T-cell (primary cell): ENCODE results near the gene OTUD3. TPM values are rescaled to one million over a fixed set of nuclear protein-coding genes. Genes with fewer than 3 reads are reported as not detected.
"Not testable (repeated sequence)": the region's sequence is repeated elsewhere in the genome, so short reads cannot be mapped to it uniquely, and the experiment has no call there.

Experiments
- ATAC-seq, 4 experiments: fragments of 200-7000 bp in 3 of 4; fragments of 150-1000 bp in 1 of 4; cut with Tn5 transposase; replicated peaks in 1 of 4; 1 replicate in 3 of 4; 2 replicates in 1 of 4; pipeline ENCODE4 v1.10.0; 2021; ENCODE audit warnings: moderate library complexity in 3 of 4, mild to moderate bottlenecking in 2 of 4, moderate number of reproducible peaks in 1 of 4
- CTCF ChIA-PET, 2 donors: fragments of 300-600 bp; sonication (Branson Sonifier 250); formaldehyde crosslinking; loops; one replicate each; lab custom pipeline; 2022; ENCODE audit warnings: antibody characterized with exemption in 2 of 2; lab: Charles Lee
- POLR2A ChIA-PET, 2 donors: fragments of 300-600 bp; sonication (Branson Sonifier 250); formaldehyde crosslinking; loops; one replicate each; lab custom pipeline; 2022; ENCODE audit warnings: antibody characterized with exemption in 2 of 2; lab: Charles Lee
- DNase-seq, 35 experiments: peaks; one replicate each; pipeline versions ENCODE4 v3.0.0 to v3.0.0-alpha.2; 2013 to 2023
- H3K27ac ChIP-seq: one replicate; pipeline ENCODE4 v1.5.1; 2013; ENCODE audit warnings: low read length
- H3K27me3 ChIP-seq, 2 experiments: replicated peaks in 1 of 2; 1 replicate in 1 of 2; 2 replicates in 1 of 2; pipeline versions ENCODE4 v1.6.1 to v1.7.0; 2013; ENCODE audit warnings: low read length in 1 of 2, mixed read lengths in 1 of 2; ENCODE audit not compliant: control insufficient read depth in 2 of 2, insufficient read depth in 2 of 2; ENCODE audit errors: extremely low read depth in 1 of 2
- H3K36me3 ChIP-seq, 2 donors: 1 replicate in 1 of 2; 2 replicates in 1 of 2; pipeline versions ENCODE4 v1.6.1 to v1.7.0; 2013; ENCODE audit warnings: low read length in 1 of 2; ENCODE audit not compliant: control insufficient read depth in 2 of 2, insufficient read depth in 1 of 2; ENCODE audit errors: extremely low read depth in 1 of 2
- H3K4me1 ChIP-seq, 2 experiments: 1 replicate in 1 of 2; 2 replicates in 1 of 2; pipeline versions ENCODE4 v1.6.1 to v1.7.0; 2013; ENCODE audit warnings: low read length in 2 of 2, mixed read lengths in 1 of 2; ENCODE audit not compliant: insufficient read depth in 2 of 2, control insufficient read depth in 1 of 2; ENCODE audit errors: extremely low read depth in 1 of 2
- H3K4me3 ChIP-seq, 2 donors: 1 replicate in 1 of 2; 2 replicates in 1 of 2; pipeline versions ENCODE4 v1.5.1 to v1.7.0; 2013; ENCODE audit warnings: mild to moderate bottlenecking in 2 of 2, low read length in 1 of 2, moderate library complexity in 1 of 2; ENCODE audit not compliant: control insufficient read depth in 1 of 2; ENCODE audit errors: extremely low read depth in 1 of 2
- H3K9me3 ChIP-seq: 2 replicates; pipeline ENCODE4 v1.7.0; 2013
- H3K27ac Mint-ChIP-seq, 2 donors: one replicate each; pipeline ENCODE4 v1.8.0; 2020 to 2021; ENCODE audit warnings: mild to moderate bottlenecking in 2 of 2, mixed read lengths in 2 of 2
- H3K27me3 Mint-ChIP-seq, 2 donors: one replicate each; pipeline ENCODE4 v1.8.0; 2021 to 2022; ENCODE audit warnings: mixed read lengths in 2 of 2
- H3K36me3 Mint-ChIP-seq: one replicate; pipeline ENCODE4 v1.8.0; 2021; ENCODE audit warnings: mixed read lengths
- H3K4me1 Mint-ChIP-seq, 3 donors: one replicate each; pipeline ENCODE4 v1.8.0; 2020 to 2022; ENCODE audit warnings: mixed read lengths in 3 of 3, mild to moderate bottlenecking in 1 of 3
- H3K4me3 Mint-ChIP-seq, 3 donors: one replicate each; pipeline ENCODE4 v1.8.0; 2020 to 2022; ENCODE audit warnings: mild to moderate bottlenecking in 3 of 3, mixed read lengths in 3 of 3, moderate library complexity in 3 of 3
- H3K9me3 Mint-ChIP-seq, 3 donors: one replicate each; pipeline ENCODE4 v1.8.0; 2020 to 2022; ENCODE audit warnings: mixed read lengths in 3 of 3
- WGBS: methylation state at CpG from one replicate; pipeline ENCODE4 v1.1.5; 2013; ENCODE audit warnings: missing lambda C conversion rate; ENCODE audit not compliant: insufficient coverage; 5-methylcytosine and 5-hydroxymethylcytosine counted together
- total RNA-seq, 35 experiments: library from RNA in 6 of 35; stranded (reverse) in 6 of 35; fragments of 120-200 nt in 1 of 35; gene quantifications; one replicate each; pipeline versions ENCODE4 v1.2.1 to v1.2.4 and lab custom pipeline; 2013 to 2026

The OTUD3 gene
- total RNA-seq, 5 donors from 2014 or later (not counting 1 experiment from before 2014, with no cell fraction given) = 10.6 to 20.4 (median 13.6) TPM

DNA sequence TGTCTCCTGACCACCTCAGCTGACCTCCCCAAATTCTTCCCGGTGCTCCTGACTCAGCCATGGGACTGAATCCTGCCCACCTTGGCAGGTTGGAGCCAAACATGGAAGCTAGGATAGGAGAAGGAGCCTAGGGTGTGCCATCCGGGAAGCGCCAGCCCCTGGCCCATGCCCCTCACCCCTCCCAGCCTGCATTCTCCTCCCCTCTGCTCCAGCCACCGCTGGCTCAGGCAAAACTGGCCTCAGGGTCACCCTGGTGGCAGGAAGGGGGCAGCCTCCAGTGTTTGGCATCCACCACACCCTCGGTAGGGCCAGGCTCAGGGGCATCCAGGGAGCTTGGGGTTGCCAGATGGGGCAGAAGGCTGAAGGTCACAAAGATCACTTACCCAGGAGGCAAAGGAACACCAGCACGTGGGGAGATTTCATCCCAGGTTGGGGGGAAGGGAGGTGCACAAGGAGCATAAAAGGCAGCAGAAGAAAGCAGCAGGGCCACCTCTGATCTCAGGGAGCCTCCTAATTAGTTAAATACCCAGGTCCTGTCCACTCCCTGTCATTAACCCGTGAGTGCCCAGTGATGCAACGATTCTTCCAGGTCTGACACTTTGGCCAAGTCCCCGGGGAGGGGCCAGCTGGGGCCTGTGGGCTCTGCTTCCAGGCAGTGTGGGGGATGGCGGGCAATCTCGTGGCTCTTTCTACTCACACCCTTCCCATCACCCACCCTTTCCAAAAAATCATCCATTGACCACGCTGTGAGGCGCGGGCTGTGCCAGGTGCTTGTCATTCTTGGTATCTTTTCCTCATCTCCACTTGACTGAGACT is 41.1 kb downstream of the OTUD3 start, which contains the start of gene PLA2G2E:
PLA2G2E (minus strand) TSS at position 481 of the 816 bp plus-strand sequence; CDS start at position 423, 58 bp downstream.
- Mint-ChIP-seq H3K4me3 (no peak within 1 kb of the TSS), H3K27me3 (peaks cover 2 to 11% of the 10 kb centered on the region in 2 donors), H3K4me1 (peaks cover 0 to under 1% (median 0%) of the 10 kb centered on the region in 3 donors), H3K36me3 (no peaks in the 10 kb centered on the region), H3K27ac (no peak within 1 kb of the TSS), H3K9me3 (no peaks in the 10 kb centered on the region)
- no peak for DNase-seq
- Histone ChIP-seq H3K9me3 (no peaks in the 10 kb centered on the region), H3K4me3 (no peak within 1 kb of the TSS), H3K27me3 (peaks cover 0 to 15% of the 10 kb centered on the region in 2 experiments), H3K27ac (no peak within 1 kb of the TSS), H3K36me3 (no peaks in the 10 kb centered on the region), H3K4me1 (no peaks in the 10 kb centered on the region)
- CTCF ChIA-PET = no interaction called here
- ATAC-seq = no peak
- POLR2A ChIA-PET = no interaction called here
- 64% methylated on average over 10 of the region's 14 CpGs for WGBS

- no peaks in the 10 kb centered on the region for H3K36me3 Mint-ChIP-seq
- DNase-seq = no peak
Measured at GRCh38 chr1:19923953-19924346, 41.8 kb downstream of the OTUD3 start.

DNA sequence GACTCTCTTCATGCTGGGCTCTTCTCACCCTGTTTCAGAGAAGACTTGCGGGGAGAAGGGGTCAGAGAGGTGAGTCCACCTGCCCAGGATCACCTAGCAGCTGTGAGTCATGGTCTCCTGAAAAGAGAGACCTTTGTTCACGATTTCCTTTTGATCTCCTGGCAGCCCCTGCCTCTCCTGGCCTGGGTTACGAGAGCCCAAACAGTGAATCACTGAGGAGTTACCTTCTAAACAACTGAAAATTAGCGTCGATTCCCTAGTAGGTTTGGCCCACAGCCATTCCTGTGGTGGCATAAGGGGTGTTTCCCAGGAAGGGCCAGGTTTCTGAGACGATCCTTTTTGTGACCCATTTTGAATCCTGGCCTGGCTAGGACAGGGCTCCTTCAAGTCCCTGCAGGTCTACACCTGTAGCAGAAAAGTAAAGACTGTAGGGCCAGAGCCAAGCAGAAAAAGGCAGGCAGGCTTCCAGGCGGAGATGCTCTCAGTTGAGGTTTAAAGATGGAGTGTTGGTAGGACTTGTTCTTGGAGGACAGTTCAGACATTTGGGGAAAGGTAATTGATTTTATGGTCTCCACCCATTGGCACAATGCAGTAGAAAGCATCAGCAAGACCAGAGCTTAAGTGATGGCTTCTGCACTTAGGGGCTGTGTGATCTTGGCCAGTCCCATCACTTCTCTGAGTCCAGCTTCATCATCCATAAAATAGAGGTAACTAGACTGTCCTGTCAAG is 43.3 kb downstream of the OTUD3 start:
- Mint-ChIP-seq H3K36me3 (no peaks in the 10 kb centered on the region), H3K4me3 (no peak overlapping the region), H3K27me3 (peaks cover 2 to 16% of the 10 kb centered on the region in 2 donors), H3K9me3 (peaks cover 3 to 11% (median 4%) of the 10 kb centered on the region in 3 donors), H3K27ac (no peak overlapping the region), H3K4me1 (no peaks in the 10 kb centered on the region)
- Histone ChIP-seq H3K36me3 (no peaks in the 10 kb centered on the region), H3K4me3 (no peak overlapping the region), H3K27me3 (peaks cover 0 to 15% of the 10 kb centered on the region in 2 experiments), H3K9me3 (no peaks in the 10 kb centered on the region), H3K27ac (no peak overlapping the region), H3K4me1 (no peaks in the 10 kb centered on the region)
- CTCF ChIA-PET = no interaction called here
- DNase-seq (no peak), ATAC-seq (no peak)
- POLR2A ChIA-PET = no interaction called here
- WGBS = 75% methylated on average over 7 of the region's 7 CpGs

More at GRCh38 chr1:19923953-19924346, 41.8 kb downstream of the OTUD3 start:
- Mint-ChIP-seq H3K4me3 (no peak overlapping the region), H3K27ac (no peak overlapping the region), H3K9me3 (no peaks in the 10 kb centered on the region), H3K4me1 (no peaks in the 10 kb centered on the region), H3K27me3 (peaks cover 2 to 11% of the 10 kb centered on the region in 2 donors)
- ATAC-seq = no peak
- H3K4me3 ChIP-seq = no peak overlapping the region
- H3K4me1 ChIP-seq = no peaks in the 10 kb centered on the region
- ChIA-PET CTCF (no interaction called here), POLR2A (no interaction called here)
- 70% methylated on average over 11 of the region's 13 CpGs for WGBS
- H3K27ac ChIP-seq = no peak overlapping the region
- H3K36me3 ChIP-seq = no peaks in the 10 kb centered on the region
- H3K9me3 ChIP-seq = no peaks in the 10 kb centered on the region
- peaks cover 0 to 15% of the 10 kb centered on the region in 2 experiments for H3K27me3 ChIP-seq

- H3K4me3 ChIP-seq = no peak overlapping the region
- no peak overlapping the region for H3K4me3 Mint-ChIP-seq
- no peak for ATAC-seq
- H3K4me1 ChIP-seq = no peaks in the 10 kb centered on the region
- no peaks in the 10 kb centered on the region for H3K9me3 ChIP-seq
- DNase-seq = no peak
- no peak overlapping the region for H3K27ac ChIP-seq
- H3K27me3 ChIP-seq = peaks cover 0 to 18% of the 10 kb centered on the region in 2 experiments
- no peaks in the 10 kb centered on the region for H3K4me1 Mint-ChIP-seq
- H3K36me3 Mint-ChIP-seq = no peaks in the 10 kb centered on the region
- peaks cover 2 to 16% of the 10 kb centered on the region in 2 donors for H3K27me3 Mint-ChIP-seq
- CTCF ChIA-PET = no interaction called here
- no peak overlapping the region for H3K27ac Mint-ChIP-seq
- 100% methylated on average over 1 of the region's 8 CpGs for WGBS
- H3K9me3 Mint-ChIP-seq = peaks cover 9 to 21% (median 10%) of the 10 kb centered on the region in 3 donors
- H3K36me3 ChIP-seq = no peaks in the 10 kb centered on the region
- POLR2A ChIA-PET = no interaction called here
Measured at GRCh38 chr1:19926296-19927129, 44.3 kb downstream of the OTUD3 start.

DNA sequence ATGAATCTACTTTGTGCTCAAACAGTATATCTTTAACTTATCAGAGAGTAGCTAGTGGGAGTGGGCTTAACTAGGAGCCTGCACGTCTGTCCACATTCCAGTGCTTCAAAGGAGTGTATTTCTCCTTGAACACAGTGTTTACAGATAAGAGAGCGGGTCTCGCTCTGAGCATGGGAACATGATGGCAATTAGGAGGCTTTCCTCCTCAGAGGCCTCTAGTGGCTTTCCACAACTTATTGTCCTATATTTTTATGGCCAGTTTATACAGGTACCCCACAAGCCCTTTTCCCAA is 44.9 kb downstream of the OTUD3 start:
- H3K27me3 Mint-ChIP-seq = peaks cover 2 to 16% of the 10 kb centered on the region in 2 donors

DNA sequence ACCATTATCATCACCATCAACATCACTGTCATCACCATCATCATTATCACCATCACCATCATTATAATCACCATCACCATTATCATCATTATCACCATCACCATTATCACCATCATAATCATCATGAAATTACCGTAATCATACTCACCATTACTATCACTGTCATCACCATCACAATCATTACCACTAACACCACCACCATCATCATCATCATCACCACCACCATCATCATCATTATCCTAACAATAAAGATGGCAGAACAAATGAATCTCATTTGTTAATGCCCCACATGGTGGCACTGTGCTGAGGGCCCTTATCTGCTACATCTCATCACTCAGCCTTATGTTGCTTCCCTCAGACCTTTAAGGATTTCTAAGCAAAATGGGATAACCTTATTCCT is 50.7 kb downstream of the OTUD3 start:
- DNase-seq (no peak), ATAC-seq (no peak)
- Histone ChIP-seq H3K27me3 (peaks cover 0 to 14% of the 10 kb centered on the region in 2 experiments), H3K36me3 (no peaks in the 10 kb centered on the region), H3K4me1 (no peaks in the 10 kb centered on the region), H3K9me3 (no peaks in the 10 kb centered on the region), H3K4me3 (no peak overlapping the region), H3K27ac (no peak overlapping the region)
- Mint-ChIP-seq H3K36me3 (no peaks in the 10 kb centered on the region), H3K27me3 (peaks cover 1 to 6% of the 10 kb centered on the region in 2 donors), H3K4me3 (no peak overlapping the region), H3K9me3 (peaks cover 17 to 36% (median 22%) of the 10 kb centered on the region in 3 donors), H3K27ac (no peak overlapping the region), H3K4me1 (no peaks in the 10 kb centered on the region)
- 29% methylated on average over 1 of the region's 1 CpG for WGBS
- ChIA-PET CTCF (no interaction called here), POLR2A (no interaction called here)

More for the DNA sequence above, 44.9 kb downstream of the OTUD3 start:
- H3K4me1 ChIP-seq, H3K36me3 ChIP-seq, H3K36me3 Mint-ChIP-seq, POLR2A ChIA-PET, H3K27ac Mint-ChIP-seq, H3K4me3 Mint-ChIP-seq, H3K27ac ChIP-seq, H3K4me1 Mint-ChIP-seq, H3K9me3 ChIP-seq, CTCF ChIA-PET, DNase-seq, ATAC-seq, H3K4me3 ChIP-seq: not testable (repeated sequence)
- H3K9me3 Mint-ChIP-seq = peaks cover 9 to 26% (median 15%) of the 10 kb centered on the region in 3 donors
- H3K27me3 ChIP-seq = peaks cover 0 to 14% of the 10 kb centered on the region in 2 experiments
- no CpG with 5 or more reads among the region's 3 CpGs for WGBS
